HTR-8/SVneo (cell line): ENCODE measurements around the gene CHMP3.
A peak's percentile ranks its signal among the peaks of the same experiment; 100 is the strongest.
"Not testable (repeated sequence)": the region's sequence is repeated elsewhere in the genome, so short reads cannot be mapped to it uniquely, and the experiment has no call there.

Source experiments
- DNase-seq: peaks from one replicate; pipeline ENCODE4 v3.0.0; 2011; ENCODE audit warnings: low spot score, mixed read lengths; ENCODE audit not compliant: insufficient read length
- FAIRE-seq: peaks from 2 replicates; lab custom pipeline; 2011; peaks lifted over from hg19 to GRCh38; lab: Jason Lieb, UNC

CHMP3 gene

DNA sequence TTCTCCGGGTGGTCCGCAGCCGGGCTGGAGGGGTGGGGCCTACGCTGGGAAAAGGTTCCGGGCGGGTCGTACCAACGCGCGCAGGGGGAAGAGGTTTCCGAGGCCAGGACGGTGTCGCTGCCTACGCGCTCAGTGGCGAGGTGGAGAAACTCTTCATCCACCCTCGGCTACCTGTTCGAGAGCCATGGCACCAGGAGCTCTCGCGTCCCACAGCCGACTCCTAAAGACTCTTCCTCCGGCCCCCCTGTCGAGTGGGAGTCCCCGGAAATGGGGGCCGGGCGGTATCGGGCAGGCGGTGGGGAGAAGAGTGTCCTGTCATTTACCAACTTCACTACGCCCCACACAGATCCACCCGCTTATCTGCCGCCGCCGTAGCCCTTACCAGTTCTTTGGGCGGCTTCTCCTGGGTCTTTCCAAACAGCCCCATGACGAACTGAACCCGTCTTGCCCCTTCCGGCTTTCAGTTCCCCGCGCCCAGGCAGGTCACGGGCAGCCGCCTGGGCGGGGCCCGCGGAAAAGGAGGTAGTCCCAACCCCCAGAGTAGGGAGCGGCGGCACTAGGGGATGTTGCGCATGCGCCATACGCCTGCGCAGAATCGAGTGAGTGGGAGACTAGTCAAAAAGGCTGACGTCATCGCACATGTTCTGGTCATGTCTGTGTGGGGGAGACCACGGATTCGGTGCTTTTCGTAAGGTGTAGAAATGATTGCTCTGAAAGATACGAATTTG lies at the start of gene CHMP3:
Gene CHMP3, minus strand, starts transcription at position 522 of the 728 bp plus-strand sequence. Its CDS starts 95 bp downstream, at position 427.
- peak; percentile 99 for DNase-seq
- peak; percentile 94 for FAIRE-seq

- DNase-seq, result no peak
- no peak for FAIRE-seq
Measured at GRCh38 chr2:86610871-86611270, 47.6 kb upstream of the CHMP3 start.

DNA sequence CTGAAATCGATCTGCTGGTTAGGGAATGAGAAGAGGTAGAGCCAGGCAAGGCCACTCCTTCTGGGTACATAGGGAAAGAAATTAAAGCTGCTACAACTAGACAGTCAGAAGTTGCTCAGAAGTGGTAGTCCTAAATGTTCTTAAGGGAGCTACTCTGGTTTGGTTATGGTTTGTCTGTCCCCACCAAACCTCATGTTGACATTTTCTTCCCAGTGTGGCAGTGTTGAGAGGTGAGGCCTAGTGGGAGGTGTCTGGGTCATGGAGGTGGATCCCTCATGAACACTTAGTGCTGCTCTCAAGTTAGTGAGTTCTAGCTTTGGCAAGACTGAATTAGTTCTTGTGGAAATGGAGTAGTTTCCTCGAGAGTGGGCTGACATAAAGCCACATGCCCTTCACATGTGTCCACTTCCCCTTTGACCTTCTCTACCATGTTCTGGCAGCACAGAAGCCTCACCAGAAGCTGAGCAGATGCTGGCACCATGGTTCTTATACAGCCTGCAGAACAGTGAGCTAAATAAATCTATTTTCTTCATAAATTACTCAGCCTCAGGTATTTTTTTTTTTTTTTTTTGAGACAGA lies 45.7 kb upstream of the CHMP3 start:
- FAIRE-seq (no peak), DNase-seq (no peak)

GRCh38 chr2:86603905-86604304 lies 40.7 kb upstream of the CHMP3 start:
- DNase-seq (no peak), FAIRE-seq (no peak)

GRCh38 chr2:86598966-86599365 lies 35.7 kb upstream of the CHMP3 start:
- FAIRE-seq, result no peak

DNA sequence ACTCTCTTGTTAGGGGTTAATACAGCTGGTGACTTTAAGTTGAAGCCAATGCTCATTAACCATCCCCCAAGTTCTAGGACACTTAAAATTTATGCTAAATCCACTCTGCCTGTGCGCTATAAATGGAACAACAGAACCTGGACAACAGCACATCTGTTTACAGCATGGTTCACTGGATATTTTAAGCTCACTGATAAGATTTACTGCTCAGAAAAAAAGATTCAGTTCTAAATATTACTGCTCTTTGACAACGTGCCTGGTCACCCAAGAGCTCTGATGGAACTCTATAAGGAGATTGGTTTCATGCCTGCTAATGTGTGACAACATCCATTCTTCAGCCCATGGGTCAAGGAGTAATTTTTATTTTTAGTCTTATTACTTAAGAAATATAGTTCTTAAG lies 32.9 kb upstream of the CHMP3 start:
- FAIRE-seq (no peak), DNase-seq (no peak)

More at GRCh38 chr2:86598966-86599365, 35.7 kb upstream of the CHMP3 start:
- no peak for DNase-seq

- no peak for DNase-seq
- no peak for FAIRE-seq
Measured at GRCh38 chr2:86593266-86593665, 30.0 kb upstream of the CHMP3 start.

DNA sequence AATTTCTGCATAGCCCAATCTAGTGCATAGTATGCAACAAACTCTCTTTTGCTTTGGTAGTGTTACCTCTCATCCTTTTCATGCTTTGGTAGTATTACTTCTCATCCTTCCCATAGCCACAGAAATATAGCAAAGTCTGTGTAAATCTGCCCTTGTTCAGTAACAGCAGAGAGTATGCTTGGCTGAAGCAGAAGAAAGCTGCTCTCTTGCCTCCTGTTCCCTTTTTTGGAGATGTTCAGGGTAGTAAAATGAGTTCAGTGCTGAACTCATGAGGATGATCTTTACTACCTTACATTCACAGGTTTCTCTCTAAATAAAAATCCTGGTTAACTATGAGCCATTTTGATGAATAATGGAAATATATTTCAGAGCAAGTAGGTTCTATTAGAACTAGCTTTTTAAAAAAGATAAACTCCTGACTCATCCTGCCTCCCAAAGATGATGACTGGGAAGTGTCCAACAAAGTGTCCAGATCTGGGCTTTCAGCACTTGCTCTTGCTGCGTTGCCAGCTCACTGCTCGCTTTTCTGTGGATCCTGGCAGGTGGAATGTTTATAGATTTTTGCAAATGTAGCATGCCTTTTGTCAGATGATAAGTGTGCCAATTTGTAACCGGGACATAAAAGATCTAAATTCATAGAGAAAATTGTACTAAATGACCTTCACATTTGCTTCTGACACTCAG lies 29.4 kb upstream of the CHMP3 start:
- FAIRE-seq (no peak), DNase-seq (no peak)

- DNase-seq, FAIRE-seq: not testable (repeated sequence)
Measured at GRCh38 chr2:86589701-86590100, 26.5 kb upstream of the CHMP3 start.

DNA sequence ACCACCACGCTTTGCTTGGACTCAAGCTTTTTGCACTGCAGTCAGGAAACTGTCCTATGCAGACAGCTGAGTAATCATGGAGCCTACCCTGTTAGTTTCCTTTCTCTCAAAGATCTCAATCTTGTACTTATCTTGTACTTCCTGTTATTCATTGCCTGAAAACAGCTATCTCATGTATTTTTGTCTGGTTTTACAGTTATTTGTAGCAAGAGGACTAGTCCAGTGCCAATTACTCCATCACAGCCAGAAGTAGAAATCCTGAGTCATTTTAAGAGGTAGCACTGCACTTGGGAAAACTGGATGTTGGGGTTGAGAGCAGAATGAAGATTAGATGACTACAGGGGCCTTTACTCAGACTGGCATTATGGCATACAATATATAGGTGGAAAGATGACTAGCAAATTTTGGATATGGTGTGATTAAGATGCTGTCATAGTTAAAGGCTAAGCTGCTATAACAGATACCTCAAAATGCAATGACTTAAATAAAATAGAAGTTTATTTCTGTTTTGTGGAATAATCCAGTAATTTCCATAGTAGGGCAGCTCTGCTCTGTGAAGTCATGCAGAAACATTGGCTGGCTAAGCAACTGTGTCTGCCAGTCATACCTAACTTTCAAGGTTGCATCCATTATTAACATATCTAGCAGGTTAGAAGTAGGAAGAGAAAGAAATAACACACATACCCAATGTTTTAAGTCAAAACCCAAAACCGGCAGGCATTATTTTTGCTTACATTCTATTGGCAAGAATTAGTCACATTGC lies 21.1 kb upstream of the CHMP3 start:
- DNase-seq (no peak), FAIRE-seq (no peak)

- no peak for DNase-seq
- no peak for FAIRE-seq
Measured at GRCh38 chr2:86580560-86580959, 17.3 kb upstream of the CHMP3 start.

DNA sequence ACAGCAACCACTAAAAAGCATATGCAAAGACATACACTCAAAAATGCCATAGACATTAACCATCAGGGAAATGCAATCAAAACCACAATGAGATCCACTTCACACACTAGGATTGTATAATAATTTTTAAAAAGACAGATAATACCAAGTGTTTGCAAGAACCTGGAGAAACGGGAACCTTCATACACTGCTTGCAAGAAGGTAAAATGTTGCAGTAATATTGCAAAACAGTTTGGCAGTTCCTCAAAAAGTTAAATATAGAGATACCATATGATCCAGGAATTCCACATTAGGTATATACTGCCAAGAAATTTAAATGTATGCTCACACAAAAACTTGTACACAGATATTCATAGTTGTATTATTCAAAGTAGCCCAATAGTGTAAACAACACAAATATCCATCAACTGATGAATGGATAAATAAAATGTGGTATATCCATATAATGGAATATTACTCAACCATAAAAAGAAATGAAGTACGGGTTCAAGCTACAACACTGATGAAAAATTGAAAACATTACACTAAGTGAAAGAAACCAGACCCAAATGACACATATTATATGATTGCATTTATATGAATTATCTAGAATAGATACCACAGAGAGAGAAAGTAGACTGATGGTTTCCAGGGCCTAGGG lies 14.7 kb upstream of the CHMP3 start:
- DNase-seq (no peak), FAIRE-seq (no peak)

- peak; percentile 49 for FAIRE-seq
- DNase-seq, result no peak
Measured at GRCh38 chr2:86570059-86570458, 6.8 kb upstream of the CHMP3 start.

DNA sequence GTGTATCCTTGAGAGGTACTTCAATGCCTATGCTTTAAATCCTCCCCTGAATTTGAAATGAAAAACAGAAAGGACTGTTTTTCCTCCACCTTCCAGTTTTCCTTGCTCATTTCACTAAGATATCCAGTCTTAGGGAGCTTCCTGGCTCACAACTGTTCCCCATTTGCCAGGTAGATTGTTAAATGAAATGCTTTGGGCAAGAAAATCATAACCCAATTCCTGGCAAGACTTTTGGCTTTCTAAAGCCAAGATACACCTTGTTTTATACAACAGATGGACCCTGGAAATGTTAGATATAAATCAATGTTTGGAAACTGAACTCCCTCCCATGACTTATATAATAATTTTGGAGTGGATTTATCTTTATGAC lies 3.6 kb upstream of the CHMP3 start:
- no peak for FAIRE-seq

DNA sequence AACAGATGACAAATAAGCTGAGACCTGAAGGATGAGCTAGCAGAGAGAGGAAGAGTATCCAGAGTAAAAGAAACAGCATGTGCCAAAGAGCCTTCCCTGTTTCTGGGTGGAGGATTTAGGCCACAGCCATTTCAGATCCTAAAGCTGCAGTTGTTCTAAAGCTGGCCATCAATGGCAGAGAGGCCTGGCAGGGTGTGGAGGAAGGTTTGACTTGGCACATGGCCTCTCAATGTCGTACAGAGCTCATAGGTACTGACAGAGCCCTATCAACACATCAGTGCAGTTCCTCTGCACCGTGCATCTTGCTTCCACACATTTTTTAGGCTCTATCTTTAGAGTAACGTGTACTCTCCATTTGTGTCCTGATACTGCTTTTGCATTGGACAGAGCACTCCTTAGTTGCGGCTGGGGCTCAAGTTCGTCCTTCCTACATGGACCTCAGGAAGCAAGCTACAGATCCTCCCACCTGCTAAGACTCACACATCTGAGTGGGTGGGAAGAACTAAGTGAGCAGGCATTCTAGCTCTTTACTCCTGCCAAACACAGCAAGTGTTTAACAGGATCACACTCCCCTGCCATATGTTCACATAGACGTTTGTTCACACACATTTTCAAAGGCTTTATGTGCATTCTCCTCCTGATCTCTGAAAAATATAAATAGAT lies 3.0 kb upstream of the CHMP3 start:
- FAIRE-seq, result no peak

More for the DNA sequence above, 3.6 kb upstream of the CHMP3 start:
- no peak for DNase-seq

GRCh38 chr2:86563650-86564061 lies 413 bp upstream of the CHMP3 start:
- FAIRE-seq, result no peak
- DNase-seq, result no peak

More for the DNA sequence above, 3.0 kb upstream of the CHMP3 start:
- DNase-seq, result no peak

- FAIRE-seq, result no peak
Measured at GRCh38 chr2:86562485-86562921, 740 bp downstream of the CHMP3 start.

DNA sequence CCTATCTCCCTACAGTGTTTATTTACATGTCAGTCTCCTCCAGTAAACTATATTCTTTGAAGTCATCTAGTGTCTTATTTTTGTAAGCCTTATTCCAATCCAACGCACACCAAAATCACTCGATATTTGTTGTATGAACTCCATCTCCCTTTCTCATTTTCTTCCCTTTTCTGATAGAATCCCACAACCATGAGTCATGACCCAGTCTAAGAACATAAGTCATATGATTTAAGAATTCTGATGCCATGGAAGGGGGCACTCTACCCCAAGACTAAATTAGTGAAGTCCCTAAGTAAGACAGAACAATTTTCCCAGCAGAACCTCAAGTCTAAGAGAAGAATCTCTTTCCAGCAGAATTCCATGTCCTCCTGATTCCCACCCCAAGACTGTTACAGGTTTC lies 5.4 kb downstream of the CHMP3 start:
- FAIRE-seq (no peak), DNase-seq (no peak)

More at GRCh38 chr2:86562485-86562921, 740 bp downstream of the CHMP3 start:
- DNase-seq, result no peak

DNA sequence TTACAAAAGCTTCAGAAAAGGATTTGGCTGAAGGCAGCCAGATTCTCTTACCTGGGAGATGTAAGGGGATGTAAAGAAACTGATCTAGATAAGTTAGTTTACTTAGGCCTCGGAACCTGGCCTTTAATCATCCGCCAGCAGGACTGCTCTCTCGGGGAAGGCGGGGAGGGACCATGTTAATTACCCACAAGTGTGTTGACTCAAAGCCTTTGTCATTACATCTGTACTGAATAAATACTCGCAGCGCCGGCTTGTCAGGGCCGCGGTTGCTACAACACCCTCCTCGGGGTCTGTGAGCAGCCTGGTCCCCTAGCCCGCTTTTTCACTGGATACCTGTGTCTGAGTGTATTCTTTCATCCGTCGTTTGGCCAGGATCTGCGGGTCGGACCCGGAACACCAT lies 6.7 kb downstream of the CHMP3 start:
- no peak for FAIRE-seq

More for the DNA sequence above, 6.7 kb downstream of the CHMP3 start:
- DNase-seq, result no peak
